PC-3 (cell line): ENCODE data around the gene ERBB2. TPM values are rescaled to one million over a fixed set of nuclear protein-coding genes. Genes with fewer than 3 reads are reported as not detected.

Experiments used
- ATAC-seq: fragments of 200-7000 bp; cut with Tn5 transposase; 2 replicates; pipeline ENCODE4 v1.9.1; 2020; ENCODE audit warnings: mild to moderate bottlenecking, moderate library complexity
- BruUV-seq: library from RNA; stranded (reverse); fragments of 400-500 nt; replicated peaks from 2 replicates; lab custom pipeline; 2021; lab: Mats Ljungman, UMichigan
- CTCF ChIA-PET: fragments of 300-600 bp; sonication (Branson Sonifier 250); formaldehyde crosslinking; loops from one replicate; lab custom pipeline; 2022; ENCODE audit warnings: antibody characterized with exemption; lab: Charles Lee
- POLR2A ChIA-PET: fragments of 300-600 bp; sonication (Branson Sonifier 250); formaldehyde crosslinking; loops from one replicate; lab custom pipeline; 2022; ENCODE audit warnings: antibody characterized with exemption; ENCODE audit not compliant: unreplicated experiment; lab: Charles Lee
- DNase-seq: peaks from one replicate; pipeline ENCODE4 v3.0.0-alpha.2; 2015
- H2AFZ ChIP-seq: fragments of 300-600 bp; sonication (generic); 2 replicates; pipeline ENCODE4 v1.6.0; 2016; ENCODE audit warnings: antibody characterized with exemption, low read length
- H3F3A ChIP-seq: fragments of 300-600 bp; sonication (generic); one replicate; pipeline ENCODE4 v1.6.0; 2017; ENCODE audit warnings: antibody characterized with exemption, low read length, control low read depth, mild to moderate bottlenecking; ENCODE audit not compliant: unreplicated experiment
- H3K27ac ChIP-seq: fragments of 300-600 bp; sonication (generic); 2 replicates; pipeline ENCODE4 v1.5.1; 2016; ENCODE audit warnings: mild to moderate bottlenecking, low read length
- H3K27me3 ChIP-seq: fragments of 300-600 bp; sonication (generic); 2 replicates; pipeline ENCODE4 v1.6.1; 2016; ENCODE audit warnings: low read length, mixed read lengths
- H3K36me3 ChIP-seq: fragments of 300-600 bp; sonication (generic); 2 replicates; pipeline ENCODE4 v1.6.1; 2016; ENCODE audit warnings: low read depth, mixed run types, low read length, mixed read lengths
- H3K4me1 ChIP-seq: fragments of 300-600 bp; sonication (generic); 2 replicates; pipeline ENCODE4 v1.5.1; 2016; ENCODE audit warnings: low read length; ENCODE audit not compliant: insufficient read depth
- H3K4me2 ChIP-seq: fragments of 300-600 bp; sonication (generic); 2 replicates; pipeline ENCODE4 v1.6.0; 2016; ENCODE audit warnings: low read length
- H3K4me3 ChIP-seq: fragments of 300-600 bp; sonication (generic); 2 replicates; pipeline ENCODE4 v1.5.1; 2016; ENCODE audit warnings: mild to moderate bottlenecking, low read length, mixed read lengths
- H3K79me2 ChIP-seq: fragments of 300-600 bp; sonication (generic); 2 replicates; pipeline ENCODE4 v1.6.1; 2017; ENCODE audit warnings: low read length, mixed read lengths
- H3K9ac ChIP-seq: fragments of 300-600 bp; sonication (generic); 2 replicates; pipeline ENCODE4 v1.6.0; 2016; ENCODE audit warnings: mild to moderate bottlenecking, low read length
- H3K9me2 ChIP-seq: fragments of 300-600 bp; sonication (generic); replicated peaks from 2 replicates; pipeline ENCODE4 v1.6.1; 2016; ENCODE audit warnings: mixed run types, low read length, mixed read lengths
- H3K9me3 ChIP-seq: fragments of 300-600 bp; sonication (generic); 2 replicates; pipeline ENCODE4 v1.6.1; 2016; ENCODE audit warnings: low read length, mixed read lengths
- H4K20me1 ChIP-seq: fragments of 300-600 bp; sonication (generic); 2 replicates; pipeline ENCODE4 v1.6.1; 2016; ENCODE audit warnings: low read length, mixed read lengths
- EZH2 ChIP-seq: fragments of 300-600 bp; sonication (generic); IDR thresholded peaks from one replicate; pipeline ENCODE4 v1.6.1; 2017; ENCODE audit warnings: antibody characterized with exemption, mild to moderate bottlenecking, low read length; ENCODE audit not compliant: unreplicated experiment
- EZH2phosphoT487 ChIP-seq: fragments of 300-600 bp; sonication (generic); IDR thresholded peaks from 2 replicates; pipeline ENCODE4 v1.6.1; 2018; ENCODE audit warnings: mild to moderate bottlenecking, antibody characterized with exemption, low read length, borderline replicate concordance
- intact Hi-C: fragments of 100-400 bp; cut with micrococcal nuclease; formaldehyde crosslinking; loops from 2 replicates; pipeline ENCODE4 v1.9.0; 2023
- total RNA-seq: library from RNA; depleted of rRNA; stranded (reverse); fragments of >200 nt; gene quantifications from 2 replicates; pipeline ENCODE4 v1.2.3, GENCODE V29; 2014
- TF ChIP-seq, protein P1 (sequence below): fragments of 300-600 bp; sonication (generic); conservative IDR thresholded peaks from 2 replicates; pipeline ENCODE4 v1.5.1; 2017; ENCODE audit warnings: antibody characterized with exemption, low read depth, mild to moderate bottlenecking, low read length

Gene ERBB2
- total RNA-seq, 1 experiment from 2014 or later: 36.2 TPM

- H2AFZ ChIP-seq: no peak overlapping the region
- H3K9me3 ChIP-seq: no peaks in the 10 kb centered on the region
- no peak for ATAC-seq
- no peak overlapping the region for H3K4me3 ChIP-seq
- peaks cover 15% of the 10 kb centered on the region; the same call in 1 of the 2 replicates for H3K4me1 ChIP-seq
- TF ChIP-seq EZH2: no peak
- TF ChIP-seq, protein P1, sequence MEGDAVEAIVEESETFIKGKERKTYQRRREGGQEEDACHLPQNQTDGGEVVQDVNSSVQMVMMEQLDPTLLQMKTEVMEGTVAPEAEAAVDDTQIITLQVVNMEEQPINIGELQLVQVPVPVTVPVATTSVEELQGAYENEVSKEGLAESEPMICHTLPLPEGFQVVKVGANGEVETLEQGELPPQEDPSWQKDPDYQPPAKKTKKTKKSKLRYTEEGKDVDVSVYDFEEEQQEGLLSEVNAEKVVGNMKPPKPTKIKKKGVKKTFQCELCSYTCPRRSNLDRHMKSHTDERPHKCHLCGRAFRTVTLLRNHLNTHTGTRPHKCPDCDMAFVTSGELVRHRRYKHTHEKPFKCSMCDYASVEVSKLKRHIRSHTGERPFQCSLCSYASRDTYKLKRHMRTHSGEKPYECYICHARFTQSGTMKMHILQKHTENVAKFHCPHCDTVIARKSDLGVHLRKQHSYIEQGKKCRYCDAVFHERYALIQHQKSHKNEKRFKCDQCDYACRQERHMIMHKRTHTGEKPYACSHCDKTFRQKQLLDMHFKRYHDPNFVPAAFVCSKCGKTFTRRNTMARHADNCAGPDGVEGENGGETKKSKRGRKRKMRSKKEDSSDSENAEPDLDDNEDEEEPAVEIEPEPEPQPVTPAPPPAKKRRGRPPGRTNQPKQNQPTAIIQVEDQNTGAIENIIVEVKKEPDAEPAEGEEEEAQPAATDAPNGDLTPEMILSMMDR: no peak
- no peaks in the 10 kb centered on the region for H3K79me2 ChIP-seq
- no peak overlapping the region for H3K9ac ChIP-seq
- DNase-seq: no peak
- no TSS peak for BruUV-seq
- no peaks in the 10 kb centered on the region for H3K27me3 ChIP-seq
- no peak overlapping the region for H3K4me2 ChIP-seq
- H3K27ac ChIP-seq: no peak overlapping the region
- no peaks in the 10 kb centered on the region for H3K9me2 ChIP-seq
- H4K20me1 ChIP-seq: no peaks in the 10 kb centered on the region
- CTCF ChIA-PET: interaction anchor here (1.1 kb wide), 1 partner anchor 48 kb away, joined by 4 read pairs; no protein-coding TSS in a partner anchor
- intact Hi-C loops: no loop called here
- no peaks in the 10 kb centered on the region for H3F3A ChIP-seq
- POLR2A ChIA-PET: no interaction called here
- H3K36me3 ChIP-seq: no peaks in the 10 kb centered on the region
Measured at GRCh38 chr17:39670746-39671145, 29.1 kb upstream of the ERBB2 start.

- H3K79me2 ChIP-seq: no peaks in the 10 kb centered on the region
- ChIA-PET CTCF (interaction anchor here (0.6 to 1.2 kb wide), 3 partner anchors 18 to 50 kb away, joined by 3 to 4 read pairs (median 3); no protein-coding TSS in a partner anchor), POLR2A (no interaction called here)
- no peak overlapping the region for H3K4me3 ChIP-seq
- no peak overlapping the region for H3K4me2 ChIP-seq
- intact Hi-C loops: no loop called here
- no TSS peak for BruUV-seq
- H3K36me3 ChIP-seq: no peaks in the 10 kb centered on the region
- no peaks in the 10 kb centered on the region for H3K9me2 ChIP-seq
- no peak overlapping the region for H2AFZ ChIP-seq
- H4K20me1 ChIP-seq: no peaks in the 10 kb centered on the region
- DNase-seq (peak; percentile 25), ATAC-seq (peak; percentile 51)
- H3K27ac ChIP-seq: no peak overlapping the region
- no peaks in the 10 kb centered on the region for H3K9me3 ChIP-seq
- no peaks in the 10 kb centered on the region for H3K27me3 ChIP-seq
- H3K9ac ChIP-seq: no peak overlapping the region
- TF ChIP-seq EZH2phosphoT487 (no peak), EZH2 (no peak)
- TF ChIP-seq, protein P1: peak; percentile 63
- peaks cover 15% of the 10 kb centered on the region; the same call in 1 of the 2 replicates for H3K4me1 ChIP-seq
- no peaks in the 10 kb centered on the region for H3F3A ChIP-seq
Measured at GRCh38 chr17:39671651-39672521, 28.0 kb upstream of the ERBB2 start.
